H1 (cell line): ENCODE measurements around the gene BPIFA2. TPM values are rescaled to one million over a fixed set of nuclear protein-coding genes. Genes with fewer than 3 reads are reported as not detected.

ENCODE experiments used
- CTCF ChIA-PET: fragments of 300-600 bp; sonication (Branson Sonifier 250); formaldehyde crosslinking; loops from one replicate; lab custom pipeline; 2021; ENCODE audit not compliant: partially characterized antibody; lab: Charles Lee
- POLR2A ChIA-PET: fragments of 300-600 bp; sonication (Branson Sonifier 250); formaldehyde crosslinking; loops from one replicate; lab custom pipeline; 2021; ENCODE audit warnings: inconsistent platforms; ENCODE audit not compliant: partially characterized antibody; lab: Charles Lee
- DNase-seq, 2 experiments: peaks; one replicate each; pipeline versions ENCODE4 v3.0.0 to v3.0.0-alpha.2; 2010 to 2022; ENCODE audit warnings: low spot score in 2 of 2, low read depth in 1 of 2, mixed read lengths in 1 of 2
- FAIRE-seq: peaks from 2 replicates; lab custom pipeline; 2011; peaks lifted over from hg19 to GRCh38; lab: Jason Lieb, UNC
- H2AFZ ChIP-seq: 2 replicates; pipeline ENCODE4 v1.8.1; 2012; ENCODE audit warnings: low read length, inconsistent platforms
- H2AK5ac ChIP-seq: 2 replicates; pipeline ENCODE4 v1.6.1; 2013; ENCODE audit warnings: low read depth, low read length
- H2BK120ac ChIP-seq: replicated peaks from 2 replicates; pipeline ENCODE3; 2013; ENCODE audit warnings: low read depth, low read length, inconsistent platforms
- H2BK12ac ChIP-seq: 2 replicates; pipeline ENCODE4 v1.6.1; 2013; ENCODE audit warnings: low read depth, low read length
- H2BK15ac ChIP-seq: 2 replicates; pipeline ENCODE4 v1.6.1; 2013; ENCODE audit warnings: low read length
- H2BK20ac ChIP-seq: 2 replicates; pipeline ENCODE4 v1.6.1; 2013; ENCODE audit warnings: low read length
- H2BK5ac ChIP-seq: 2 replicates; pipeline ENCODE4 v1.6.1; 2013; ENCODE audit warnings: low read depth, low read length
- H3K14ac ChIP-seq: 2 replicates; pipeline ENCODE4 v1.6.1; 2013; ENCODE audit warnings: inconsistent platforms; ENCODE audit not compliant: insufficient read length
- H3K18ac ChIP-seq: 2 replicates; pipeline ENCODE4 v1.6.1; 2013; ENCODE audit warnings: low read length; ENCODE audit errors: extremely low read depth
- H3K23ac ChIP-seq: 2 replicates; pipeline ENCODE4 v1.6.1; 2013; ENCODE audit warnings: inconsistent platforms; ENCODE audit not compliant: insufficient read length
- H3K23me2 ChIP-seq: 2 replicates; pipeline ENCODE4 v1.6.1; 2013; ENCODE audit warnings: low read depth, low read length
- H3K27ac ChIP-seq: 2 replicates; pipeline ENCODE4 v1.6.1; 2011; ENCODE audit warnings: low read depth, low read length, inconsistent platforms
- H3K27me3 ChIP-seq, 4 experiments: replicated peaks in 1 of 4; 1 replicate in 1 of 4; 2 replicates in 3 of 4; pipeline versions ENCODE4 v1.6.1 to v1.8.1; 2011 to 2013; ENCODE audit warnings: low read length in 3 of 4, mild to moderate bottlenecking in 3 of 4, inconsistent platforms in 2 of 4, mixed read lengths in 2 of 4, moderate library complexity in 1 of 4; ENCODE audit not compliant: control insufficient read depth in 3 of 4, insufficient read depth in 3 of 4; ENCODE audit errors: extremely low read depth in 1 of 4
- H3K36me3 ChIP-seq, 4 experiments: 2 replicates each; pipeline versions ENCODE4 v1.6.1 to v1.8.1; 2011 to 2013; ENCODE audit warnings: mild to moderate bottlenecking in 4 of 4, low read length in 3 of 4, moderate library complexity in 2 of 4, control low read depth in 1 of 4, inconsistent platforms in 1 of 4; ENCODE audit not compliant: insufficient read depth in 4 of 4, control insufficient read depth in 2 of 4
- H3K4ac ChIP-seq: replicated peaks from 2 replicates; pipeline ENCODE3; 2013; ENCODE audit warnings: low read length, low read depth, mixed read lengths, inconsistent platforms; ENCODE audit not compliant: insufficient read length
- H3K4me1 ChIP-seq, 4 experiments: replicated peaks in 1 of 4; 1 replicate in 1 of 4; 2 replicates in 3 of 4; pipeline versions ENCODE4 v1.6.1 to v1.8.1; 2011 to 2013; ENCODE audit warnings: low read length in 3 of 4, inconsistent platforms in 2 of 4, mixed read lengths in 1 of 4; ENCODE audit not compliant: insufficient read depth in 4 of 4, control insufficient read depth in 3 of 4
- H3K4me2 ChIP-seq, 2 experiments: 2 replicates each; pipeline versions ENCODE4 v1.6.1 to v1.8.1; 2011 to 2013; ENCODE audit warnings: low read depth in 2 of 2, low read length in 2 of 2, control low read depth in 1 of 2, inconsistent platforms in 1 of 2, mild to moderate bottlenecking in 1 of 2; ENCODE audit not compliant: insufficient read depth in 1 of 2
- H3K4me3 ChIP-seq, 4 experiments: fragments of 200-600, 300-600 bp in 1 of 4; sonication (generic), shearing (Covaris generic), sonication (Bioruptor Twin) in 1 of 4; 2 replicates each; pipeline versions ENCODE4 v1.5.1 to v1.8.1; 2011 to 2016; ENCODE audit warnings: low read length in 4 of 4, low read depth in 3 of 4, control low read depth in 2 of 4, inconsistent platforms in 2 of 4, mild to moderate bottlenecking in 2 of 4, mixed read lengths in 1 of 4, moderate library complexity in 1 of 4; ENCODE audit not compliant: insufficient read depth in 2 of 4; ENCODE audit errors: extremely low read depth in 1 of 4
- H3K56ac ChIP-seq: replicated peaks from 2 replicates; pipeline ENCODE3; 2013; ENCODE audit warnings: low read depth, mild to moderate bottlenecking, mixed read lengths, low read length, inconsistent platforms; ENCODE audit not compliant: insufficient read length
- H3K79me1 ChIP-seq: 2 replicates; pipeline ENCODE4 v1.6.1; 2013; ENCODE audit warnings: low read depth, low read length, control low read depth
- H3K79me2 ChIP-seq, 2 experiments: 2 replicates each; pipeline versions ENCODE4 v1.6.1 to v1.8.1; 2012 to 2013; ENCODE audit warnings: low read length in 2 of 2, mild to moderate bottlenecking in 2 of 2, inconsistent platforms in 1 of 2; ENCODE audit not compliant: insufficient read depth in 2 of 2, control insufficient read depth in 1 of 2
- H3K9ac ChIP-seq, 4 experiments: replicated peaks in 1 of 4; 1 replicate in 1 of 4; 2 replicates in 3 of 4; pipeline versions ENCODE4 v1.6.1 to v1.8.1; 2011 to 2013; ENCODE audit warnings: low read depth in 3 of 4, low read length in 3 of 4, control low read depth in 2 of 4, mild to moderate bottlenecking in 2 of 4, moderate library complexity in 2 of 4, inconsistent platforms in 1 of 4; ENCODE audit errors: extremely low read depth in 1 of 4
- H3K9me3 ChIP-seq, 2 experiments: 2 replicates each; pipeline versions ENCODE4 v1.6.1 to v1.8.1; 2012 to 2013; ENCODE audit warnings: mild to moderate bottlenecking in 2 of 2, moderate library complexity in 2 of 2, control low read depth in 1 of 2, inconsistent platforms in 1 of 2, low read depth in 1 of 2, low read length in 1 of 2, mixed read lengths in 1 of 2; ENCODE audit not compliant: insufficient read depth in 2 of 2
- H4K20me1 ChIP-seq, 2 experiments: replicated peaks in 1 of 2; 2 replicates each; pipeline versions ENCODE3 to v1.8.1; 2011 to 2013; ENCODE audit warnings: inconsistent platforms in 2 of 2, low read length in 2 of 2, mild to moderate bottlenecking in 1 of 2; ENCODE audit not compliant: insufficient read depth in 2 of 2, control insufficient read depth in 1 of 2
- H4K5ac ChIP-seq: 2 replicates; pipeline ENCODE4 v1.6.1; 2013; ENCODE audit warnings: low read length, low read depth, mixed read lengths, inconsistent platforms; ENCODE audit not compliant: insufficient read length
- H4K8ac ChIP-seq: 2 replicates; pipeline ENCODE4 v1.8.0; 2013; ENCODE audit warnings: mild to moderate bottlenecking, moderate library complexity, low read length, inconsistent platforms; ENCODE audit not compliant: insufficient read depth; ENCODE audit errors: extremely low read depth
- H4K91ac ChIP-seq: replicated peaks from 2 replicates; pipeline ENCODE3; 2013; ENCODE audit warnings: low read length, mixed read lengths, inconsistent platforms; ENCODE audit not compliant: insufficient read length
- CTCF ChIP-seq, 3 experiments: IDR thresholded peaks; 1 replicate in 2 of 3; 2 replicates in 1 of 3; pipeline versions ENCODE4 v1.5.1 to v1.6.1; 2011; ENCODE audit warnings: low read length in 3 of 3, mild to moderate bottlenecking in 3 of 3, inconsistent platforms in 2 of 3, low read depth in 1 of 3, moderate library complexity in 1 of 3; ENCODE audit not compliant: insufficient read depth in 1 of 3; ENCODE audit errors: control extremely low read depth in 1 of 3
- RAD21 ChIP-seq, 2 experiments: IDR thresholded peaks in 1 of 2; conservative IDR thresholded peaks in 1 of 2; 2 replicates each; pipeline ENCODE4 v1.6.1; 2011; ENCODE audit warnings: low read depth in 2 of 2, low read length in 2 of 2, improper control_type of control experiment in 1 of 2, inconsistent platforms in 1 of 2, mild to moderate bottlenecking in 1 of 2, moderate library complexity in 1 of 2
- SIRT6 ChIP-seq: IDR thresholded peaks from one replicate; pipeline ENCODE4 v1.7.1; 2012; ENCODE audit warnings: low read length, inconsistent platforms
- WGBS, 2 experiments: shearing (Covaris generic) in 1 of 2; methylation state at CpG; one replicate each; pipeline versions ENCODE4 v1.1.6 to v1.1.7; 2013 to 2015; ENCODE audit warnings: low lambda C conversion rate in 2 of 2, mixed read lengths in 2 of 2, inconsistent platforms in 1 of 2, low coverage in 1 of 2, missing lambda C conversion rate in 1 of 2; ENCODE audit not compliant: insufficient replicate concordance in 2 of 2, insufficient coverage in 1 of 2, insufficient read length in 1 of 2; ENCODE audit errors: extremely low coverage in 1 of 2, missing lambda C conversion rate in 1 of 2; 5-methylcytosine and 5-hydroxymethylcytosine counted together
- polyA plus RNA-seq, 7 experiments: library from polyadenylated mRNA; depleted of rRNA in 3 of 7; stranded (reverse) in 5 of 7; unstranded in 2 of 7; fragments of >200 nt in 5 of 7; fragments of 200-250 nt in 2 of 7; gene quantifications; 1 replicate in 5 of 7; 2 replicates in 1 of 7; 4 replicates in 1 of 7; pipeline versions ENCODE4 v1.2.1 to v1.2.3, GENCODE V29; 2011 to 2013; ENCODE audit warnings: missing spikeins in 2 of 7, mixed read lengths in 2 of 7
- total RNA-seq: library from RNA; stranded (reverse); fragmentation: NEBNext Ultra II Directional; extraction: Animal tissue kit (Norgen Biotek cat#: 25700); gene quantifications from 2 replicates; pipeline ENCODE4 v1.2.1, GENCODE V29; 2021

Gene BPIFA2
- total and polyA plus RNA-seq, 2 of the 8 experiments (the other 6 are each of a cell fraction or from before 2014, with no cell fraction given), result not detected

- FAIRE-seq (no peak), DNase-seq (peak in 1 of 2 experiments; percentile 61)
- Histone ChIP-seq H4K20me1 (no peaks in the 10 kb centered on the region), H3K79me2 (no peaks in the 10 kb centered on the region), H2BK120ac (no peak overlapping the region), H2BK20ac (no peak overlapping the region; the same call in 1 of the 2 replicates), H3K23me2 (no peaks in the 10 kb centered on the region), H4K8ac (no peak overlapping the region), H4K91ac (peak overlapping the region; percentile 17), H3K23ac (no peak overlapping the region), H3K56ac (no peak overlapping the region), H4K5ac (no peak overlapping the region), H3K9ac (no peak overlapping the region), H2AFZ (no peak overlapping the region), H3K9me3 (no peaks in the 10 kb centered on the region), H3K4me1 (peaks cover 0 to 3% (median 2%) of the 10 kb centered on the region in 4 experiments; a peak in 3 of 7 replicates), H2BK15ac (no peak overlapping the region), H3K4ac (peak overlapping the region; percentile 53), H3K4me2 (no peak overlapping the region), H3K27ac (no peak overlapping the region), H3K27me3 (no peaks in the 10 kb centered on the region), H3K14ac (no peak overlapping the region), H3K36me3 (no peaks in the 10 kb centered on the region), H2BK5ac (no peak overlapping the region), H3K18ac (no peak overlapping the region), H2AK5ac (no peak overlapping the region), H3K79me1 (no peaks in the 10 kb centered on the region), H3K4me3 (no peak overlapping the region), H2BK12ac (no peak overlapping the region)
- ChIA-PET CTCF (interaction anchor here (0.6 to 3.9 kb wide), 11 partner anchors 12 to 605 kb away, joined by 3 to 14 read pairs (median 4); partner anchors contain the start of genes BPIFA2 and BPIFB3), POLR2A (no interaction called here)
- peak; percentile 33 to 55 for TF ChIP-seq RAD21 (IDR thresholded peaks at IDR 0.05 in 1 of 2, conservative IDR thresholded peaks at IDR 0.05 in 1 of 2; ENCODE audit: low read depth in 2 of 2, low read length in 2 of 2)
- no peak for TF ChIP-seq SIRT6
- TF ChIP-seq CTCF (IDR thresholded peaks at IDR 0.05; ENCODE audit: control extremely low read depth in 1 of 3, insufficient read depth in 1 of 3, low read depth in 1 of 3, low read length in 3 of 3), result peak; percentile 53 to 77 (median 71)
- 70% methylated on average over 1 of the region's 1 CpG; no CpG with 5 or more reads in 1 of the 2 experiments for WGBS, 2 experiments
These were observed 13.6 kb downstream of the BPIFA2 start for GRCh38 chr20:33181482-33182093.
